NCI-H2107 (cell line): Measurements from ENCODE around the gene STK24.

ENCODE experiments used
- DNase-seq: peaks from one replicate; lab custom pipeline; 2025; lab: John Stamatoyannopoulos, UW

Gene STK24

GRCh38 chr13:98532254-98532653, 44.7 kb downstream of the STK24 start:
- DNase-seq: no peak

GRCh38 chr13:98530217-98530616, 46.7 kb downstream of the STK24 start:
- DNase-seq: no peak

GRCh38 chr13:98529171-98529570, 47.7 kb downstream of the STK24 start:
- no peak for DNase-seq

GRCh38 chr13:98528663-98529064, 48.2 kb downstream of the STK24 start:
- DNase-seq: no peak

GRCh38 chr13:98527526-98527925, 49.4 kb downstream of the STK24 start:
- no peak for DNase-seq

GRCh38 chr13:98526182-98526512, 50.8 kb downstream of the STK24 start:
- DNase-seq: no peak

- DNase-seq: no peak
These were observed 51.3 kb downstream of the STK24 start for GRCh38 chr13:98525456-98526181.

- no peak for DNase-seq
These were observed 52.1 kb downstream of the STK24 start for GRCh38 chr13:98524793-98525192.

GRCh38 chr13:98524391-98524790, 52.5 kb downstream of the STK24 start:
- no peak for DNase-seq

GRCh38 chr13:98523455-98524102, 53.3 kb downstream of the STK24 start:
- no peak for DNase-seq

- DNase-seq: no peak
These were observed 54.5 kb downstream of the STK24 start for GRCh38 chr13:98522371-98522770.

GRCh38 chr13:98521461-98522247, 55.3 kb downstream of the STK24 start:
- no peak for DNase-seq

GRCh38 chr13:98520674-98521449, 56.0 kb downstream of the STK24 start:
- no peak for DNase-seq

- no peak for DNase-seq
These were observed 56.9 kb downstream of the STK24 start for GRCh38 chr13:98519976-98520375.

- DNase-seq: no peak
These were observed 59.2 kb downstream of the STK24 start for GRCh38 chr13:98517576-98518310.

GRCh38 chr13:98515818-98516465, 61.0 kb downstream of the STK24 start:
- no peak for DNase-seq

- no peak for DNase-seq
These were observed 62.6 kb downstream of the STK24 start for GRCh38 chr13:98514288-98514687.

- no peak for DNase-seq
These were observed 63.1 kb downstream of the STK24 start for GRCh38 chr13:98513837-98514236.

- no peak for DNase-seq
These were observed 63.9 kb downstream of the STK24 start for GRCh38 chr13:98512774-98513665.

GRCh38 chr13:98511435-98511834, 65.5 kb downstream of the STK24 start:
- DNase-seq: no peak
